K562 (cell line): ENCODE results near the gene HNF4A. TPM values are rescaled to one million over a fixed set of nuclear protein-coding genes. Genes with fewer than 3 reads are reported as not detected.

ENCODE experiments used
- ATAC-seq: fragments of 200-7000 bp; cut with Tn5 transposase; 3 replicates; pipeline ENCODE4 v1.9.1; 2020; ENCODE audit warnings: moderate library complexity
- BruUV-seq: library from RNA; stranded (reverse); fragments of 400-500 nt; replicated peaks from 2 replicates; lab custom pipeline; 2021; lab: Mats Ljungman, UMichigan
- CTCF ChIA-PET: fragments of 300-600 bp; formaldehyde crosslinking; extraction: SDS; loops from one replicate; lab custom pipeline; 2021; ENCODE audit warnings: low intra/inter-chr PET ratio; lab: Yijun Ruan, JAX
- POLR2A ChIA-PET: fragments of 300-600, 350-650 bp; sonication (Branson Sonifier 250); formaldehyde crosslinking; extraction: SDS; loops from one replicate; lab custom pipeline; 2021; ENCODE audit warnings: antibody characterized with exemption, inconsistent platforms; lab: Yijun Ruan, JAX
- DNase-seq, 4 experiments: peaks; one replicate each; pipeline versions ENCODE4 v3.0.0 to v3.0.0-alpha.2; 2011 to 2018; ENCODE audit warnings: low spot score in 3 of 4, mixed read lengths in 3 of 4; ENCODE audit errors: extremely low read depth in 1 of 4
- FAIRE-seq: peaks from 2 replicates; lab custom pipeline; 2011; peaks lifted over from hg19 to GRCh38; lab: Jason Lieb, UNC
- H2AFZ ChIP-seq: 2 replicates; pipeline ENCODE4 v1.6.0; 2011; ENCODE audit warnings: low read depth, low read length, control low read depth, inconsistent platforms
- H3K27ac ChIP-seq: fragments of 200-600 bp; 3 replicates; pipeline ENCODE4 v1.8.0; 2011; ENCODE audit warnings: low read depth, mild to moderate bottlenecking, control low read depth, inconsistent platforms, low read length, moderate library complexity, mixed read lengths; ENCODE audit errors: extremely low read depth
- H3K27me3 ChIP-seq, 2 experiments: fragments of 300-600 bp in 1 of 2; 2 replicates in 1 of 2; 3 replicates in 1 of 2; pipeline versions ENCODE4 v1.6.0 to v1.8.0; 2011; ENCODE audit warnings: inconsistent platforms in 2 of 2, low read length in 2 of 2, mild to moderate bottlenecking in 1 of 2, mixed read lengths in 1 of 2, moderate library complexity in 1 of 2; ENCODE audit not compliant: control insufficient read depth in 2 of 2, insufficient read depth in 2 of 2
- H3K36me3 ChIP-seq: fragments of 300-600 bp; 3 replicates; pipeline ENCODE4 v1.8.0; 2011; ENCODE audit warnings: mild to moderate bottlenecking, low read length, inconsistent platforms; ENCODE audit not compliant: control insufficient read depth, insufficient read depth
- H3K4me1 ChIP-seq, 2 experiments: fragments of 200-600 bp in 1 of 2; replicated peaks in 1 of 2; 2 replicates in 1 of 2; 3 replicates in 1 of 2; pipeline versions ENCODE4 v1.5.1 to v1.8.0; 2011; ENCODE audit warnings: inconsistent platforms in 2 of 2, low read length in 2 of 2, mild to moderate bottlenecking in 1 of 2, mixed read lengths in 1 of 2, moderate library complexity in 1 of 2; ENCODE audit not compliant: control insufficient read depth in 2 of 2, insufficient read depth in 2 of 2
- H3K4me2 ChIP-seq: 2 replicates; pipeline ENCODE4 v1.6.1; 2011; ENCODE audit warnings: low read length, control low read depth, inconsistent platforms, mixed read lengths; ENCODE audit not compliant: insufficient read depth
- H3K4me3 ChIP-seq: fragments of 200-600 bp; sonication (generic), shearing (Covaris generic); 2 replicates; pipeline ENCODE4 v1.5.1; 2016; ENCODE audit warnings: control low read depth, inconsistent platforms
- H3K79me2 ChIP-seq: fragments of 200-600 bp; 3 replicates; pipeline ENCODE4 v1.8.0; 2011; ENCODE audit warnings: low read length, inconsistent platforms; ENCODE audit not compliant: control insufficient read depth, insufficient read depth
- H3K9ac ChIP-seq, 2 experiments: 2 replicates each; pipeline versions ENCODE4 v1.6.0 to v1.6.1; 2011; ENCODE audit warnings: low read depth in 2 of 2, low read length in 2 of 2, control low read depth in 1 of 2, inconsistent platforms in 1 of 2, mild to moderate bottlenecking in 1 of 2, mixed read lengths in 1 of 2; ENCODE audit not compliant: insufficient read depth in 1 of 2
- H3K9me1 ChIP-seq: one replicate; pipeline ENCODE4 v1.6.0; 2011; ENCODE audit warnings: inconsistent platforms, mild to moderate bottlenecking, low read length, moderate library complexity; ENCODE audit not compliant: control insufficient read depth, insufficient read depth
- H3K9me3 ChIP-seq: replicated peaks from 2 replicates; pipeline ENCODE4 v1.5.1; 2011; ENCODE audit warnings: low read depth, low read length, inconsistent platforms; ENCODE audit not compliant: control insufficient read depth, insufficient read depth
- H4K20me1 ChIP-seq: replicated peaks from 2 replicates; pipeline ENCODE4 v1.6.1; 2011; ENCODE audit warnings: low read length, inconsistent platforms, mixed read lengths; ENCODE audit not compliant: control insufficient read depth, insufficient read depth
- MECOM ChIP-seq: fragments of 250-450 bp; sonication (Bioruptor Pico); IDR thresholded peaks from 2 replicates; pipeline ENCODE4 v1.8.0; 2022; ENCODE audit warnings: inconsistent platforms
- ZNF263 ChIP-seq: sonication (generic); formaldehyde crosslinking; IDR thresholded peaks from 2 replicates; pipeline ENCODE4 v1.8.0; 2022; ENCODE audit warnings: mild to moderate bottlenecking, missing genetic modification reagents, borderline replicate concordance
- WGBS: fragments of 100-300 bp; shearing (Covaris generic); methylation state at CpG from one replicate; pipeline ENCODE4 v1.1.6; 2016; ENCODE audit warnings: low coverage, mixed read lengths; ENCODE audit not compliant: insufficient coverage; ENCODE audit errors: missing lambda C conversion rate; 5-methylcytosine and 5-hydroxymethylcytosine counted together
- in situ Hi-C: fragments of 300-500 bp; cut with MboI; formaldehyde crosslinking; loops from 4 replicates; pipeline ENCODE4 v1.15.0; 2018; ENCODE audit warnings: inconsistent platforms, mixed read lengths
- intact Hi-C: fragments of 100-400 bp; cut with micrococcal nuclease; formaldehyde crosslinking; loops from 2 replicates; pipeline ENCODE4 v1.14.2; 2022
- polyA plus RNA-seq, 8 experiments: library from polyadenylated mRNA; depleted of rRNA in 4 of 8; stranded (reverse) in 5 of 8; unstranded in 3 of 8; fragments of >200 nt; fragmentation: Nextera tagmentation in 2 of 8; fragmentation: Illumina TruSeq in 1 of 8; extraction: Ambion mirVana in 2 of 8; extraction: Trizol in 1 of 8; gene quantifications; 2 replicates each; pipeline versions ENCODE4 v1.2.1 to v1.2.3, GENCODE V29; 2011 to 2014; ENCODE audit warnings: inconsistent platforms in 1 of 8, missing spikeins in 1 of 8
- total RNA-seq, 7 experiments: library from RNA; depleted of rRNA in 6 of 7; stranded (reverse); fragments of >200 nt in 6 of 7; fragmentation: Illumina TruSeq in 2 of 7; extraction: Trizol in 2 of 7; gene quantifications; 2 replicates each; pipeline versions ENCODE4 v1.2.1 to v1.2.3, GENCODE V29; 2011 to 2021; ENCODE audit warnings: low replicate concordance in 1 of 7
- TF ChIP-seq, protein P1 (sequence below): fragments of 450-650 bp; IDR thresholded peaks from 2 replicates; pipeline ENCODE4 v1.6.1; 2016
- TF ChIP-seq, protein P2 (sequence below): fragments of 450-650 bp; formaldehyde crosslinking; IDR thresholded peaks from 2 replicates; pipeline ENCODE4 v1.4.0; 2020; ENCODE audit warnings: mild to moderate bottlenecking, moderate library complexity

The HNF4A gene
- total and polyA plus RNA-seq, 9 of the 15 experiments (the other 6 are each of a cell fraction or from before 2014, with no cell fraction given): 0.03 to 0.27 (median 0.08) TPM; not detected in 5

DNA sequence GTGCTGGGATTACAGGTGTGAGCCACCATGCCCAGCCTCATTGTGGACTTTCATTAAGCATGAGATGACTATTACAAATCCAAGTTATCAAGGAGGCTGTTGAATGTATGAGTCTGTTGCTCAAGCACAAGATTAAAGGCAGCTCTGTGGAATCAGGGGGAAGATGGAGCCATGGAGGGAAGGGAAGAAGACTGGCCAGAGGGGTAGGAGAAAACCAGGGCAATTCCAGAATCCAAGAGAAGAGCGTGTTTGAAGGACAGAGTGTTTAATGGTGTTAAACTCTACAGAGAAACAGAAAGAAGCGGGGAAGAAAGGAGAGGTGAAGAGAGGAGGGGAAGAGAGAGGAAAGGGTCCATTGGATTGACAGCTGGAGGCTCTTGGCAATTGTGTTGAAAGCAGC is 70.4 kb downstream of the HNF4A start:
- H3K36me3 ChIP-seq: no peaks in the 10 kb centered on the region
- intact Hi-C loops: no loop called here
- no peak overlapping the region for H3K4me2 ChIP-seq
- DNase-seq (no peak), ATAC-seq (no peak), FAIRE-seq (no peak)
- H3K9me1 ChIP-seq: no peaks in the 10 kb centered on the region
- whole genome bisulfite sequencing: 0% methylated on average over 1 of the region's 2 CpGs
- H3K4me1 ChIP-seq: no peaks in the 10 kb centered on the region
- no peaks in the 10 kb centered on the region for H3K79me2 ChIP-seq
- no peak overlapping the region for H3K4me3 ChIP-seq
- in situ Hi-C loops: no loop called here
- ChIA-PET CTCF (no interaction called here), POLR2A (no interaction called here)
- no peak overlapping the region for H3K9ac ChIP-seq
- peaks cover 21 to 43% of the 10 kb centered on the region in 2 experiments; a peak in 4 of 5 replicates for H3K27me3 ChIP-seq
- no peaks in the 10 kb centered on the region for H3K9me3 ChIP-seq
- TF ChIP-seq, protein P1, sequence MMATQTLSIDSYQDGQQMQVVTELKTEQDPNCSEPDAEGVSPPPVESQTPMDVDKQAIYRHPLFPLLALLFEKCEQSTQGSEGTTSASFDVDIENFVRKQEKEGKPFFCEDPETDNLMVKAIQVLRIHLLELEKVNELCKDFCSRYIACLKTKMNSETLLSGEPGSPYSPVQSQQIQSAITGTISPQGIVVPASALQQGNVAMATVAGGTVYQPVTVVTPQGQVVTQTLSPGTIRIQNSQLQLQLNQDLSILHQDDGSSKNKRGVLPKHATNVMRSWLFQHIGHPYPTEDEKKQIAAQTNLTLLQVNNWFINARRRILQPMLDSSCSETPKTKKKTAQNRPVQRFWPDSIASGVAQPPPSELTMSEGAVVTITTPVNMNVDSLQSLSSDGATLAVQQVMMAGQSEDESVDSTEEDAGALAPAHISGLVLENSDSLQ: peak; percentile 25; the same call in 1 of the 2 replicates
- TF ChIP-seq MECOM (no peak), ZNF263 (CRISPR knock-in tag) (no peak)
- TF ChIP-seq, protein P2, sequence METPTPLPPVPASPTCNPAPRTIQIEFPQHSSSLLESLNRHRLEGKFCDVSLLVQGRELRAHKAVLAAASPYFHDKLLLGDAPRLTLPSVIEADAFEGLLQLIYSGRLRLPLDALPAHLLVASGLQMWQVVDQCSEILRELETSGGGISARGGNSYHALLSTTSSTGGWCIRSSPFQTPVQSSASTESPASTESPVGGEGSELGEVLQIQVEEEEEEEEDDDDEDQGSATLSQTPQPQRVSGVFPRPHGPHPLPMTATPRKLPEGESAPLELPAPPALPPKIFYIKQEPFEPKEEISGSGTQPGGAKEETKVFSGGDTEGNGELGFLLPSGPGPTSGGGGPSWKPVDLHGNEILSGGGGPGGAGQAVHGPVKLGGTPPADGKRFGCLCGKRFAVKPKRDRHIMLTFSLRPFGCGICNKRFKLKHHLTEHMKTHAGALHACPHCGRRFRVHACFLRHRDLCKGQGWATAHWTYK: no peak
- H4K20me1 ChIP-seq: peaks cover 6% of the 10 kb centered on the region; the same call in 1 of the 2 replicates
- no TSS peak for BruUV-seq
- no peak overlapping the region for H3K27ac ChIP-seq
- no peak overlapping the region for H2AFZ ChIP-seq
